ENCODE data around the gene ANKRD60.

Gene ANKRD60, protein sequence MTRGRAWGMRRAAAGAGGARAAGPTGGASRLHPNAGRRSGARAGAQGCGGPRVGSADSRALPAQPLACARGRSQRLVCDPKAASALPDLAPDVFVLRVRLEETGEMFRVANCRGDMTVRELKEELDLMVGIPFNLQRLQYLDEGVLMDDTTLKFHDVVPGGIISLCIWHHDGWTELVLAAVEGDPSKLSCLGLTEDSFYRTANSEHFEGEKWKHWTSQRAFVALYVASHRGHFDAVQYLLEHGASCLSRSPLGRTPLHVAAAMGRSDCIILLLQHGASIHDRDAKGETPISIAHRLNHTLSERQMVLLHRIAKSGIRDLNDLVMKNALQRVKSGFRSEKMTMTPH

DNA sequence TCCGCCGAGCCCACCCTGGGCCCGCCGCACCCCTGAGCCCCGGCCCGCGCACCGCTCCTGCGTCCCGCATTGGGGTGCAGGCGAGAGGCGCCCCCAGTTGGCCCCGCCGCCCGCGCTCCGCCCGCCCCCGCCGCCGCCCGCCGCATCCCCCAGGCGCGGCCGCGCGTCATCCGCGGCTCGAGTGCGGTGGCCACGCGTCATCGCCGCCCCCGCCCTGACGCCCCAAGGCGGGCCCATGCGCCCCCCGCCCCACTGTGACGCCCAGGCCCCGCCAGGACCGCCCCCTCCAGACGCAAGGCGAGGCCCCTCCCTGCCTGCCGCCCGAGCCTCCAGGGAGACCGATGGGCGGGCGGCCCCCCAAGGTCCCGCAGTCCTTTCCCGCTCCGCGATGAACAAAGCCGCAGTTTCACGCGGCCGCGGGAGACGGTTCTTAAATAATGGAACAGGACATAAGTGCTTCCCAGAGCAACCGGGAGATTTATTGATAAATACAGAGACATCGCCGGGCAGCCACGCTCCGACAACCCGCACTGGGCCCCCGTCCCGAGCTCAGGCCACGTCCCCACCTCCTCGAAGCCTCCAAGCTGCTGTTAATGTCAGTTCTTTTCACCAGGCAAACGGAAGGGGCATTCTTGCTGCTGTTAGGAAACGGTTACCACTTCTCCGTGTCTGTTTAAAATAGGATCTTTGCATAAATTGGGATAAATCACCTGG is at the start of gene ANKRD60:
TSS of gene ANKRD60 (minus strand) at position 170 of the 714 bp plus-strand sequence. CDS start at position 170, 0 bp downstream.
- Histone ChIP-seq H3K27me3 (ENCODE audit: control insufficient read depth in 1 of 2, insufficient read depth in 2 of 2, low read length in 2 of 2) (peaks cover 28 to 31% of the 10 kb centered on the region in 2 donors), H3K4me3 (ENCODE audit: low read depth in 1 of 2, low read length in 2 of 2) (peak within 1 kb of the TSS; percentile 33 to 36), H3K27ac (ENCODE audit: low read depth, low read length) (no peak within 1 kb of the TSS), H3K9ac (ENCODE audit: low read length) (no peak within 1 kb of the TSS), H3K4me1 (ENCODE audit: insufficient read depth, low read length) (peaks cover 7% of the 10 kb centered on the region), H3K9me3 (ENCODE audit: low read length) (no peaks in the 10 kb centered on the region), H3K36me3 (ENCODE audit: insufficient read depth, low read length) (peaks cover 10% of the 10 kb centered on the region)

- H3K36me3 ChIP-seq (ENCODE audit: insufficient read depth, low read length), result no peaks in the 10 kb centered on the region
- H3K27ac ChIP-seq (ENCODE audit: low read depth, low read length), result no peak overlapping the region
- no peaks in the 10 kb centered on the region for H3K9me3 ChIP-seq (ENCODE audit: low read length)
- H3K4me3 ChIP-seq (ENCODE audit: low read depth in 1 of 2, low read length in 2 of 2), result no peak overlapping the region
- H3K4me1 ChIP-seq (ENCODE audit: insufficient read depth, low read length), result no peaks in the 10 kb centered on the region
- no peaks in the 10 kb centered on the region for H3K27me3 ChIP-seq (ENCODE audit: control insufficient read depth in 1 of 2, insufficient read depth in 2 of 2, low read length in 2 of 2)
- H3K9ac ChIP-seq (ENCODE audit: low read length), result no peak overlapping the region
Observed at GRCh38 chr20:58277578-58278472, 49.4 kb upstream of the ANKRD60 start.

DNA sequence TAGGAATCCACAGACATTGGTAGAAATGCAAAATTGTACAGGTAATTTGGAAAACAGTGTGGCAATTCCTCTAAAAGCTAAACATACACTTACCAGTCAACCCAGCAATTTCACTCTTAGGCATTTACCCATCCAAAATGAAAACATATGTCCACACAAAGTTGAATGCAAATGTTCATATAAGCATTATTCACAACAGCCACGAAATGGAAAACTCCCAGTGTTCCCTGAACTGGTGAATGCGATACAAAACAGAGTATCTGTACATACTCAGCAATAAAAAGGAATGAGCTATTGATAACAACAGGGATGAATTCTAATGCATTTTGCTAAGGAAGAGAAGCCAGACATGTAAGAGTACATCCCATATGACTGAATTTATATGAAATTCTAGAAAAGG is 48.7 kb upstream of the ANKRD60 start:
- Histone ChIP-seq H3K4me3 (ENCODE audit: low read depth in 1 of 2, low read length in 2 of 2) (no peak overlapping the region), H3K36me3 (ENCODE audit: insufficient read depth, low read length) (no peaks in the 10 kb centered on the region), H3K4me1 (ENCODE audit: insufficient read depth, low read length) (no peaks in the 10 kb centered on the region), H3K9ac (ENCODE audit: low read length) (no peak overlapping the region), H3K27ac (ENCODE audit: low read depth, low read length) (no peak overlapping the region), H3K9me3 (ENCODE audit: low read length) (no peaks in the 10 kb centered on the region), H3K27me3 (ENCODE audit: control insufficient read depth in 1 of 2, insufficient read depth in 2 of 2, low read length in 2 of 2) (no peaks in the 10 kb centered on the region)

- Histone ChIP-seq H3K27me3 (ENCODE audit: control insufficient read depth in 1 of 2, insufficient read depth in 2 of 2, low read length in 2 of 2) (no peaks in the 10 kb centered on the region), H3K4me3 (ENCODE audit: low read depth in 1 of 2, low read length in 2 of 2) (no peak overlapping the region), H3K27ac (ENCODE audit: low read depth, low read length) (no peak overlapping the region), H3K9ac (ENCODE audit: low read length) (no peak overlapping the region), H3K36me3 (ENCODE audit: insufficient read depth, low read length) (no peaks in the 10 kb centered on the region), H3K9me3 (ENCODE audit: low read length) (no peaks in the 10 kb centered on the region), H3K4me1 (ENCODE audit: insufficient read depth, low read length) (no peaks in the 10 kb centered on the region)
Observed at GRCh38 chr20:58274384-58274783, 45.9 kb upstream of the ANKRD60 start.

DNA sequence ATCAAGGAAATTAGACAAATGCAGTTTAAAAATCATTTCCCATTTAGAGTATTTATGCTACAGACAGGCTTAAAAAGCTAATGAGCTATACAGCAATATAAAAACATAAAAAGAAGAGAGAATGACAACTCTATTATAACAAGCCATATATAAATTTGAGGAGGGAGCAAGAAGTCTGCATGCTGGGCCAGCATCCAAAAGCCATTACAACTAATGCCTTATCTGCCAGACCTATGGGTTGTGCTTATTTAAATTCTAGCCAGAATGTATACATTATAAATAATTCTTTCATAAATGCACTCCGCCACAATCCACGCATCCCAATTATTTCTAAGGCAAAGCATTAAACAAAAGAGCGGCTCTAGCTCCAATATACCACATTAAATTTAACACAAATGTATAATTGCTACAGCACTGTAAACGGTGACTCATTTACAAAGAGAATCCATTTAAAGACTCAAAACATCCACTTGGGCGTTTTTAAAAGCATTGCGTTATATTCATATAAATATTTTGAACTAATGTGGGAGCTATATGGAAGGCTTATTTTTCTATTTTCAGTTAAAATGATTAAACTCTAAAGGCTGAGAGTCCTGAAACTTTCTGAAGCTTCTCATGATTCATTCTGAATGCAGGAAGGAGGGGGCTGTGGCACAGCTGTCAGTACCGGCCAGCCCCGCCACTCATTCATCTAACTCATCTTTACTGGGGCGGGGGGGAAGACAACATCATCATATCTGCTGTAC is 43.3 kb upstream of the ANKRD60 start:
- Histone ChIP-seq H3K9ac (ENCODE audit: low read length) (no peak overlapping the region), H3K9me3 (ENCODE audit: low read length) (no peaks in the 10 kb centered on the region), H3K27ac (ENCODE audit: low read depth, low read length) (no peak overlapping the region), H3K36me3 (ENCODE audit: insufficient read depth, low read length) (peaks cover 7% of the 10 kb centered on the region), H3K4me3 (ENCODE audit: low read depth in 1 of 2, low read length in 2 of 2) (no peak overlapping the region), H3K27me3 (ENCODE audit: control insufficient read depth in 1 of 2, insufficient read depth in 2 of 2, low read length in 2 of 2) (no peaks in the 10 kb centered on the region), H3K4me1 (ENCODE audit: insufficient read depth, low read length) (no peaks in the 10 kb centered on the region)

DNA sequence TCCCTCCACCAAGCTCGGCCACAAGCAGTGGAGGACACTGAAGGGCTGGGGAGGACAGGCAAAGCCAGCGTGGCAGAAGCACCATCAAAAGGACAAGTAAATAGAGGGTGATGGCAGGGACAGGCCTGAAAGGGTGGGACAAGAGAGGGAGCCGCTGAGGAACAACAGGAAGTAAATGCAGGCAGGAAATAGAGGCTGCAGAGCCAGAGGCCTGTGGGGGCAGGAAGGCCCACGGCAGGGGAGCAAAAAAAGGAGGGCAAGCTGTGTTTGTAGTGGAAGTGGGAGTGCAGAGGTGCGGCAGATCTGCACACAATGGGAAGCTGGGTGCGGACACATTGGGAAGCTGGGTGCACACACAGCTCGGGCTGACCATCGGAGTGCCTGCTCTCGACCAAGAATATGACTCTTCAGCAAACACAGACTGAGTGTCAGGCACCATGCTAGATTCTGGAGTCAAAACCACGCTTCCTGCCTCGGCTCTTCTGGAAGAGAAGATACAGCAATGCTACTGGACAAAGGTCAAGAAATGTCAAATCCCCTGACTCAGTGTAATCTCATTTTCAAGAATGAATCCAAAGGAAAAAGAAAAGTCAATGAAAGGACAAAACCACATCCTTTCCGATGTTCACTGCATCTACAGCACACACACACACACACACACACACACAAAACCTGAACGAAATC is 40.6 kb upstream of the ANKRD60 start:
- Histone ChIP-seq H3K27ac (ENCODE audit: low read depth, low read length) (no peak overlapping the region), H3K9ac (ENCODE audit: low read length) (no peak overlapping the region), H3K4me1 (ENCODE audit: insufficient read depth, low read length) (no peaks in the 10 kb centered on the region), H3K9me3 (ENCODE audit: low read length) (no peaks in the 10 kb centered on the region), H3K36me3 (ENCODE audit: insufficient read depth, low read length) (peaks cover 20% of the 10 kb centered on the region), H3K4me3 (ENCODE audit: low read depth in 1 of 2, low read length in 2 of 2) (no peak overlapping the region), H3K27me3 (ENCODE audit: control insufficient read depth in 1 of 2, insufficient read depth in 2 of 2, low read length in 2 of 2) (no peaks in the 10 kb centered on the region)

- H3K27ac ChIP-seq (ENCODE audit: low read depth, low read length), result no peak overlapping the region
- no peaks in the 10 kb centered on the region for H3K4me1 ChIP-seq (ENCODE audit: insufficient read depth, low read length)
- H3K27me3 ChIP-seq (ENCODE audit: control insufficient read depth in 1 of 2, insufficient read depth in 2 of 2, low read length in 2 of 2), result no peaks in the 10 kb centered on the region
- no peak overlapping the region for H3K4me3 ChIP-seq (ENCODE audit: low read depth in 1 of 2, low read length in 2 of 2)
- peaks cover 27% of the 10 kb centered on the region for H3K36me3 ChIP-seq (ENCODE audit: insufficient read depth, low read length)
- H3K9me3 ChIP-seq (ENCODE audit: low read length), result no peaks in the 10 kb centered on the region
- H3K9ac ChIP-seq (ENCODE audit: low read length), result no peak overlapping the region
Observed at GRCh38 chr20:58268421-58268821, 40.0 kb upstream of the ANKRD60 start.

DNA sequence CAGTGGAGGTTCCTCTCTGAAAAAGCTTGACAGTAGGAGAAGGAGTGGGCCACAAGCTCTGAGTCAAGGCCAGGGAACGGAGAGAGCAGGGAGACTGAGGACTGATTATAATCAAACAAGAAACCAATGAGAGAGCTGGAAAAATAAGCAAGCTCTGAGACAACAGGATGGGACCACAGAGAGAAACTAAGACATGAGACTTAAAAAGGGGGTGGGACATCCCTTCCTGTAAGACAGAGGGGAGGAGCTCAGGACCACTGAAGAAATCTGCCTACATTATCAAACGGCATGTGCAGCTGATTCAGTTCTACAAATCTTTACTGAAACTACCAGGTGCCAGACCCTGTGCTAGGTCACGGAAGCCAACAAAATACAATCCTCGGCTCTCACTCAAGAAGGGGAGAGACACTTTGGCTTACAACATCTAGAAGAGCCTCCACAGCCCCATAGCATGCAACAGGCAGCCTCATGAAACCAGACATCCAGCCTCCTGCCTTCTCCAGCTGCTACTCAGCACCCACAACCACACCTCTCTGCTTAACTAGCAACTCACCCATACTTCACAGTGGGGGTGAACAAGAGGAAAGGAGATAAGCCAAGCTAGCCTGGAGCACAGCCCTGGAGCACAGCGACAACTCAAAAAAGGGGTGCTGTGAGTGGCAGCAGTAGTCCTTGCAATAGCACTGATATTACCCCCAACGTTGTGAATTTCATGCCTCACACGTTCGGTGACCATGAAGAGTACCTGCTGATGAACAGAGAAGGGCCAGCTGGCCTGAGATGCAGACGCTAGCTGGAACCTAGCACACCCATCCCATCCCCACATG is 39.1 kb upstream of the ANKRD60 start:
- Histone ChIP-seq H3K9me3 (ENCODE audit: low read length) (no peaks in the 10 kb centered on the region), H3K27me3 (ENCODE audit: control insufficient read depth in 1 of 2, insufficient read depth in 2 of 2, low read length in 2 of 2) (no peaks in the 10 kb centered on the region), H3K4me1 (ENCODE audit: insufficient read depth, low read length) (no peaks in the 10 kb centered on the region), H3K9ac (ENCODE audit: low read length) (no peak overlapping the region), H3K27ac (ENCODE audit: low read depth, low read length) (no peak overlapping the region), H3K36me3 (ENCODE audit: insufficient read depth, low read length) (peaks cover 33% of the 10 kb centered on the region), H3K4me3 (ENCODE audit: low read depth in 1 of 2, low read length in 2 of 2) (no peak overlapping the region)

DNA sequence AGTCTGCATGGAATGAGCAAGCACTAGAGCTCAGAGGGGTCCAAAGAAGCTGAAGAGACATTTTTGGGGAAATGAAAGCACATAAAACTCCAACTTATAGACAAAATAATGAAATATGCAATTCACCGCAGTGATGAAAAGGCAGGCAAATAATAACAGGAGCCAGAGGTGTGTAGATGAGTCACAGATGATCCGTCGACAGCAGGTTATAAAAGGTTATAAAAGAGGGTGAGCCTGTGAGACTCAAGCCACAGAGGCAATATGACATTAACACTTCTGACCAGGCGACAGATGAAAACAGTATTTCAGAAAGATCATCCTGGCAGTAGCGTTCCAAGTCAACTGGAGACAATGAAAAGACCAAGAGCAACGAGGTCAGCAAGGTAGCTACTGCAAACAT is 35.8 kb upstream of the ANKRD60 start:
- Histone ChIP-seq H3K4me1 (ENCODE audit: insufficient read depth, low read length) (no peaks in the 10 kb centered on the region), H3K9me3 (ENCODE audit: low read length) (no peaks in the 10 kb centered on the region), H3K4me3 (ENCODE audit: low read depth in 1 of 2, low read length in 2 of 2) (no peak overlapping the region), H3K9ac (ENCODE audit: low read length) (no peak overlapping the region), H3K36me3 (ENCODE audit: insufficient read depth, low read length) (peaks cover 33% of the 10 kb centered on the region), H3K27me3 (ENCODE audit: control insufficient read depth in 1 of 2, insufficient read depth in 2 of 2, low read length in 2 of 2) (no peaks in the 10 kb centered on the region), H3K27ac (ENCODE audit: low read depth, low read length) (no peak overlapping the region)

- Histone ChIP-seq H3K9me3 (ENCODE audit: low read length) (no peaks in the 10 kb centered on the region), H3K9ac (ENCODE audit: low read length) (no peak overlapping the region), H3K27me3 (ENCODE audit: control insufficient read depth in 1 of 2, insufficient read depth in 2 of 2, low read length in 2 of 2) (no peaks in the 10 kb centered on the region), H3K4me1 (ENCODE audit: insufficient read depth, low read length) (no peaks in the 10 kb centered on the region), H3K27ac (ENCODE audit: low read depth, low read length) (no peak overlapping the region), H3K36me3 (ENCODE audit: insufficient read depth, low read length) (peaks cover 25% of the 10 kb centered on the region), H3K4me3 (ENCODE audit: low read depth in 1 of 2, low read length in 2 of 2) (no peak overlapping the region)
Observed at GRCh38 chr20:58261660-58262059, 33.2 kb upstream of the ANKRD60 start.

Measured in muscle layer of colon (tissue), 2 donors.